ENCODE measurements around the gene KLRF1.
A peak's percentile ranks its signal among the peaks of the same experiment; 100 is the strongest.

Gene KLRF1

DNA sequence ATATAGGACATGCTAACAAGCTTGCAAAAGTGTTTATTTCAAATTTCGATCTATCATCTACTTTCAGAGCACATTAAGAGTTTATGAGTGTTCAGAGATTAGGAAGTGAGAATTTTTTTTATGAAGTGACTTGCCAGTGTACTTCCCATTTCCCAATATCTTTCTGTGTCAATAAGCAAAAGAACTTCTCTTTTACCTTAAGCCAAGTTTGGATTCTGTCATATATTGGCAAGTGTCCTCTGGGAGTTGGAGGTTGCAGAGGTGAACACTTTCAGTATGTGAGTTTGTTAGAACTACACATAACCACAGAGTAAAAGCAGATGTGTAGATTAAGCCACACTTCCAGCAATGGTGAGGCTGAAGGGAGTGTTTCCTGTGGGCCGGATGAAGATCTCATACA lies 16.6 kb upstream of the KLRF1 start:
- no peak for DNase-seq (ENCODE audit: extremely low spot score)
- no peak for TF ChIP-seq FOXM1 (IDR thresholded peaks at IDR 0.05; ENCODE audit: borderline replicate concordance)
- TF ChIP-seq TARDBP (IDR thresholded peaks at IDR 0.05), result no peak
- TF ChIP-seq ELF4 (IDR thresholded peaks at IDR 0.05), result no peak
- no peak for TF ChIP-seq ZNF384 (IDR thresholded peaks at IDR 0.05)
- no peak for TF ChIP-seq SP1 (IDR thresholded peaks at IDR 0.05)
- TF ChIP-seq PKNOX1 (IDR thresholded peaks at IDR 0.05), result no peak
- no peak for TF ChIP-seq CTBP1 (IDR thresholded peaks at IDR 0.05; ENCODE audit: borderline replicate concordance)
- TF ChIP-seq FOXK2 (IDR thresholded peaks at IDR 0.05), result no peak
- CTCF ChIA-PET, result no interaction called here
- POLR2A ChIA-PET, result no interaction called here

DNA sequence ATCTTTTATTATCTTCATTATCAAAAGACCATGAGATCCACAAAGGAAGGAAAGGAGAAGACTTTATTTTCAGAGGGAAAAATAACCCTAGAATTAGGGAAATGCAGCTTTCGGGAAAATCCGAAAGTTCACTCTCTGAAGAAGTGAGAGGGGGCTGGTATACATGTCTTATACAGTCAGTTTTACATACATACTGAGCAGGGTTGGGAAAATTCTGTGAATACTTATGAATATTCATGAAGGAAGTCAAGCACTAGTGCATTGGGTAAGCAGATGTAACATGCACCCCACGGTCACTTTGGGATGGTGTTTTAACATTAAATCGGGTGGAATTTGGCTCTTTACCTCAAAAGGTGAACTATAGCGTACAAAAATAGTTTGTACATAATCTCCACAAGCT lies 15.7 kb upstream of the KLRF1 start:
- no peak for DNase-seq (ENCODE audit: extremely low spot score)
- CTCF ChIA-PET, result no interaction called here
- POLR2A ChIA-PET, result no interaction called here
- TF ChIP-seq CTBP1 (IDR thresholded peaks at IDR 0.05; ENCODE audit: borderline replicate concordance) (no peak), FOXA1 (IDR thresholded peaks at IDR 0.05) (no peak), PKNOX1 (IDR thresholded peaks at IDR 0.05) (no peak), TARDBP (IDR thresholded peaks at IDR 0.05) (no peak), LEF1 (IDR thresholded peaks at IDR 0.05; ENCODE audit: borderline replicate concordance) (no peak), ELF4 (IDR thresholded peaks at IDR 0.05) (no peak), FOXM1 (IDR thresholded peaks at IDR 0.05; ENCODE audit: borderline replicate concordance) (no peak), ZNF384 (IDR thresholded peaks at IDR 0.05) (no peak), L3MBTL2 (conservative IDR thresholded peaks at IDR 0.05) (no peak), SUZ12 (IDR thresholded peaks at IDR 0.05) (no peak), FOXK2 (IDR thresholded peaks at IDR 0.05) (no peak)

DNA sequence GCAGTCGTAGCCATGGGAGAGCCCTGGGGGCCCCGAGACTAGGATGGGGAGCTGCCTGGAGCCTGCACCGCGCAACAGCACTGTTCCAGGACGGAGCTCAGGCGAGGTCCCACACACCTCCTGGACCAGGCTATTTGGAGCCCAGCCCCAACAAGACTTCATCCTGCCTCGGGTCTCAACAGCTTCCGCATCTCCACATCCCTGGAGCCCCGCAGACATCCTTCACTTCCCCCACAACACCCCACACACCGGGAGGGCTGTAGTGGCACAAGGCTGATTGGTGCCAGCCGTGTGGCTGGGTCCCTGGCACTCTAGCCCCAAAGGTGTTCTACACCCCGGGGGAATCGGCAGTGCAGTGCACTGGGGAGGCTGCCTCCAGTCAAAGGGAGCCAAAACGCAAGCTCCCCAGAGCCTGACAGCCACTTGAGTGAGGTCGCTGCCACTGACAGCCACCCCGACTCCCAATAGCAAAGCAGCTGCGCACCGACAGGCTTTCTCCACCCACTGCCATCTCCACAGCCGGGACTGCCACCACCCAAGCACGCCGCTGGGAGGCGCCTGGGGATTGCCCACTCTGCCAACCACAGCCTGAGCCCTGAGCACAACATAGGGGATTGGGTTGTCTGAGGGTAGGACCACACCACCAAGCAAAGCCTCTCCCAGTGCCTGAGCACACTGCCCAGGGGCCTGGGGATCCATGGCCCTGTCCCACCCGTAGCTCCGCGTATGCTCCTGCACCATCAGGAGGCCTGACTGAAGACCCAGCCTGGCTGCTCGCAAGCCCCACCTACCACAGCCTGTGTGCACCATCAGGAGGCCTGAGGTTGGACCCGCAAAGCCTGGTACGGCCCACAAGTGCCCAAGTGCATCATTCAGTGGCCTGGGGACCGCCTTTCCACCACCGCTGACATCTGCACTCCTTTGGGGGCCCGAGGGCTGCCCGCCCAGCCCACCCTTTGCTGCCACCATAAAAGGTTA lies 13.2 kb upstream of the KLRF1 start:
- TF ChIP-seq ZNF384 (IDR thresholded peaks at IDR 0.05) (no peak), FOXK2 (IDR thresholded peaks at IDR 0.05) (no peak), FOXA1 (IDR thresholded peaks at IDR 0.05) (no peak)
- ChIA-PET POLR2A (no interaction called here), CTCF (interaction anchor here (0.6 to 1.5 kb wide), 8 partner anchors 15 to 339 kb away, joined by 3 to 6 read pairs (median 4); no protein-coding TSS in a partner anchor)
- peak; percentile 84 for DNase-seq (ENCODE audit: extremely low spot score)

GRCh38 chr12:9820281-9820930 lies 6.9 kb upstream of the KLRF1 start:
- CTCF ChIA-PET, result no interaction called here
- POLR2A ChIA-PET, result no interaction called here
- no peak for TF ChIP-seq LEF1 (IDR thresholded peaks at IDR 0.05; ENCODE audit: borderline replicate concordance)
- TF ChIP-seq FOXA1 (IDR thresholded peaks at IDR 0.05), result no peak
- no peak for TF ChIP-seq ARNT (IDR thresholded peaks at IDR 0.05)
- no peak for TF ChIP-seq SUZ12 (IDR thresholded peaks at IDR 0.05)
- no peak for TF ChIP-seq L3MBTL2 (conservative IDR thresholded peaks at IDR 0.05)
- TF ChIP-seq ZNF384 (IDR thresholded peaks at IDR 0.05), result no peak
- TF ChIP-seq PKNOX1 (IDR thresholded peaks at IDR 0.05), result no peak
- no peak for DNase-seq (ENCODE audit: extremely low spot score)

DNA sequence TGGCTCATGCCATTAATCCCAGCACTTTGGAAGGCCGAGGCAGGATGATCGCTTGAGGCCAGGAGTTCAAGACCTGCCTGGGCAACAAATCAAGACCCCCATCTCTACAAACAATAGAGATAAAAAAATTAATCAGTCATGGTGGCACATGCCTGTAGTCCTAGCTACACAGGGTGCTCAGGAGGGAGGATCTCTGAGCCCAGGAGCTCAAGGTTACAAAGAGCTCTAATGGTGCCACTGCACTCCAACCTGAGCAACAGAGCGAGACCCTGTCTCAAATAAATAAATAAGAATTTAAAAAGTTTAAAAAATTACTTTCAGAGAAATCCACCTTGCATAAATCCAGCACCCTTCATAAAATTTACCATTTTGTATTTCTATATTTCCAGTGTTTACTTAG lies 2.2 kb downstream of the KLRF1 start:
- no peak for TF ChIP-seq NFRKB (IDR thresholded peaks at IDR 0.05)
- no peak for TF ChIP-seq CTBP1 (IDR thresholded peaks at IDR 0.05; ENCODE audit: borderline replicate concordance)
- TF ChIP-seq TARDBP (IDR thresholded peaks at IDR 0.05), result no peak
- no peak for TF ChIP-seq ARNT (IDR thresholded peaks at IDR 0.05)
- no peak for TF ChIP-seq PKNOX1 (IDR thresholded peaks at IDR 0.05)
- TF ChIP-seq SUZ12 (IDR thresholded peaks at IDR 0.05), result no peak
- no peak for TF ChIP-seq HDGF (IDR thresholded peaks at IDR 0.05; ENCODE audit: borderline replicate concordance)
- no peak for TF ChIP-seq ZNF384 (IDR thresholded peaks at IDR 0.05)
- TF ChIP-seq BHLHE40 (IDR thresholded peaks at IDR 0.05; ENCODE audit: borderline replicate concordance), result no peak
- no peak for TF ChIP-seq L3MBTL2 (conservative IDR thresholded peaks at IDR 0.05)
- CTCF ChIA-PET, result no interaction called here
- POLR2A ChIA-PET, result no interaction called here
- DNase-seq (ENCODE audit: extremely low spot score), result no peak

DNA sequence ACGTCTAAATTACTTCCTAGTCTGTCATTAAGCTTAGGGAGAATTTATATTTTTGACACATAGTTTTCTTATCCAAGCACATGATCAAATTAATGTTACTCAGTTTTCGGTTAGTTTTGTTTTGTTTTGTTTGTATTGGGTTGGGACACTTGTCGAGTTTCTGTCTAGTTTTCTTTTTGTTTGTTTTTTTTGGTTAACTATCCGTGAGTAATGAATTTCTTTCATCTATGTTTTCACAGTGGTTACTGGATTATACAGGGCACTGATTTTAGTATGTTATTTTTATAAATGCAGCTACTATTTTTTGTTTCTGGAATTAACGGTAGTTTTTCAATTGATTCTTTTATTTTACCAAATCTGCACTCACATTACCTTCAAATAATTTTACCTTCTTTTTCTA lies 2.7 kb downstream of the KLRF1 start:
- TF ChIP-seq SP1 (IDR thresholded peaks at IDR 0.05), result no peak
- TF ChIP-seq FOXM1 (IDR thresholded peaks at IDR 0.05; ENCODE audit: borderline replicate concordance), result no peak
- TF ChIP-seq TARDBP (IDR thresholded peaks at IDR 0.05), result no peak
- no peak for TF ChIP-seq ZNF384 (IDR thresholded peaks at IDR 0.05)
- TF ChIP-seq HDGF (IDR thresholded peaks at IDR 0.05; ENCODE audit: borderline replicate concordance), result no peak
- no peak for TF ChIP-seq ARNT (IDR thresholded peaks at IDR 0.05)
- no peak for TF ChIP-seq FOXA1 (IDR thresholded peaks at IDR 0.05)
- no peak for TF ChIP-seq ELF4 (IDR thresholded peaks at IDR 0.05)
- no peak for TF ChIP-seq L3MBTL2 (conservative IDR thresholded peaks at IDR 0.05)
- TF ChIP-seq CTBP1 (IDR thresholded peaks at IDR 0.05; ENCODE audit: borderline replicate concordance), result no peak
- no peak for TF ChIP-seq PKNOX1 (IDR thresholded peaks at IDR 0.05)
- no peak for TF ChIP-seq LEF1 (IDR thresholded peaks at IDR 0.05; ENCODE audit: borderline replicate concordance)
- no peak for TF ChIP-seq NFRKB (IDR thresholded peaks at IDR 0.05)
- no peak for TF ChIP-seq SUZ12 (IDR thresholded peaks at IDR 0.05)
- TF ChIP-seq BHLHE40 (IDR thresholded peaks at IDR 0.05; ENCODE audit: borderline replicate concordance), result no peak
- no peak for TF ChIP-seq FOXK2 (IDR thresholded peaks at IDR 0.05)
- ChIA-PET CTCF (interaction anchor here (0.6 kb wide), 1 partner anchor 87 kb away, joined by 3 read pairs; no protein-coding TSS in a partner anchor), POLR2A (no interaction called here)
- no peak for DNase-seq (ENCODE audit: extremely low spot score)

Measured in HEK293T (cell line).